ENCODE data around the gene CENPI. TPM values are rescaled to one million over a fixed set of nuclear protein-coding genes. Genes with fewer than 3 reads are reported as not detected.
"Not testable (repeated sequence)": the region's sequence is repeated elsewhere in the genome, so short reads cannot be mapped to it uniquely, and the experiment has no call there.

CENPI gene, protein sequence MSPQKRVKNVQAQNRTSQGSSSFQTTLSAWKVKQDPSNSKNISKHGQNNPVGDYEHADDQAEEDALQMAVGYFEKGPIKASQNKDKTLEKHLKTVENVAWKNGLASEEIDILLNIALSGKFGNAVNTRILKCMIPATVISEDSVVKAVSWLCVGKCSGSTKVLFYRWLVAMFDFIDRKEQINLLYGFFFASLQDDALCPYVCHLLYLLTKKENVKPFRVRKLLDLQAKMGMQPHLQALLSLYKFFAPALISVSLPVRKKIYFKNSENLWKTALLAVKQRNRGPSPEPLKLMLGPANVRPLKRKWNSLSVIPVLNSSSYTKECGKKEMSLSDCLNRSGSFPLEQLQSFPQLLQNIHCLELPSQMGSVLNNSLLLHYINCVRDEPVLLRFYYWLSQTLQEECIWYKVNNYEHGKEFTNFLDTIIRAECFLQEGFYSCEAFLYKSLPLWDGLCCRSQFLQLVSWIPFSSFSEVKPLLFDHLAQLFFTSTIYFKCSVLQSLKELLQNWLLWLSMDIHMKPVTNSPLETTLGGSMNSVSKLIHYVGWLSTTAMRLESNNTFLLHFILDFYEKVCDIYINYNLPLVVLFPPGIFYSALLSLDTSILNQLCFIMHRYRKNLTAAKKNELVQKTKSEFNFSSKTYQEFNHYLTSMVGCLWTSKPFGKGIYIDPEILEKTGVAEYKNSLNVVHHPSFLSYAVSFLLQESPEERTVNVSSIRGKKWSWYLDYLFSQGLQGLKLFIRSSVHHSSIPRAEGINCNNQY
- total RNA-seq, result 1.9 TPM

DNA sequence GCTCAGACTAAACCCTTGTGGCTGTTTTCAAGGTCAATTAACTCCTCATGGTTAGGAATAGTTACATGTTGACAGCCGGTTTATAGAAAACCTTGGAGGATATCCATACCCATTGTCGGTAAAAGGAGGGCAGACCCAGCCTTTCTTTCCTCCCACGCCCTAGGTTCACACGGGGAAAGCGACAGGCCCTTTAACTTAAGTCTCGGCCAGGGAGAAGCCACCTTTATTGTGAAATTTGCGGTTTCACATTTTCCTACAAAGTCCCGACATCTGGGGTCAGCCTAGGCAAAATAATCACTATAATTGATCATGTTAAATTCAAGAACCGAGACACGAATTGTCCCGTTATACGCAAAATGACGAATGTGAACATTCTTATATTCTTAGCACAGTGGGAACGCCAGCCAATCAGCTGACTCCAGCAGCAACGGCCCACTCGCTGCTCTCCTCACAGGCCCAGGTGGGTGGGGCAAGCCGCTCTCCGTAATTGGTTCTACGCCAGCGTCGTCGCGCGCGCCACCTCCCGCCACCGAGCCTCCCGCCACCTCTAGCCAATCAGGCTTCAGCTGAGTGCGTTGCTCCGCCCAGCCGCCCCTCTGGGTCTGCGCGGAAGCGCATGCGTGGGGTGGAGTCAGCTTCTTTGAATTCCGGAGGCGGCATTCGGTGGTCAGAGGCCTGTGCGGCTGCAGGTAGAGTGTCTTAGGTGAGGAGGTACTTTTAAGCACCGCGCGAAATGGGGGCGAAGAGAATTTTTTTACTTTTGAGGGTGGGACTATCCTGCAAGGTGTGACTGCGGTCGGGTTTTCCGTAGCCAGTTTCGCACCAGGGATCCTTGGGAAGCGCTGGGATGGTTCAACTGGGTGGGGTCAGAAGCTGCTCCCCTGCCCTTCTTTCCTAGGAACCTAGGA is at the start of gene CENPI:
Gene CENPI, plus strand, starts transcription at position 659 of the 908 bp plus-strand sequence. CDS start 2,867 bp downstream, outside the sequence.
- peak; percentile 74 to 94 (median 91) for DNase-seq (ENCODE audit: low read depth in 2 of 3, low spot score in 2 of 3)

DNA sequence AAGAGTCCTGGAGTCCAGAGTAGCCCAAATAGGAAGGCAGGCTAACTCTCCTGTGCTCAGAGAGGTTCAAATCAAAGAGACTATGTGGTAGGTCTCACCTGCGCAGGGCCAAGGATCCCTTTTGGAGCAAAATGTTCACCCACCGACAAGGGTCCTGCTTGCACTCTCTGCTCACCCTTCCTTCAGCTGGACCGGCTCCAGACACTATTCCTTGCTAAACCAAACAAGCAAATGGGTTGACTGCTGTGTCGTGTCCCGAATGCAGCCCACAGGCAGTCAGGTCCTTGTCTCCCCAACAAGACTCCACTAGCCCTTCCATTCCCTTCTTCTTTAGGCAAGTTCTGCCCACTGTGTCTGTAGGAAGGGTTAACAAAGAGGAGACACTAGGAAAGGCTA is 46.9 kb upstream of the CENPI start:
- peak in 1 of 3 donors; percentile 9 for DNase-seq (ENCODE audit: low read depth in 2 of 3, low spot score in 2 of 3)

- peak; percentile 48 to 92 (median 85) for DNase-seq (ENCODE audit: low read depth in 2 of 3, low spot score in 2 of 3)
Observed at GRCh38 chrX:101051549-101052302, 46.3 kb upstream of the CENPI start, which contains the start of gene TRMT2B. Gene TRMT2B, minus strand, starts transcription at chrX:101052111. Its CDS starts 9,822 bp downstream, at chrX:101042289.

- not testable (repeated sequence) for DNase-seq (ENCODE audit: low read depth in 2 of 3, low spot score in 2 of 3)
Observed at GRCh38 chrX:101056551-101056950, 41.5 kb upstream of the CENPI start.

GRCh38 chrX:101057093-101057714 is 40.8 kb upstream of the CENPI start:
- DNase-seq (ENCODE audit: low read depth in 2 of 3, low spot score in 2 of 3), result peak in 2 of 3 donors; percentile 11 to 12

- no peak for DNase-seq (ENCODE audit: low read depth in 2 of 3, low spot score in 2 of 3)
Observed at GRCh38 chrX:101062176-101062575, 35.8 kb upstream of the CENPI start.

DNA sequence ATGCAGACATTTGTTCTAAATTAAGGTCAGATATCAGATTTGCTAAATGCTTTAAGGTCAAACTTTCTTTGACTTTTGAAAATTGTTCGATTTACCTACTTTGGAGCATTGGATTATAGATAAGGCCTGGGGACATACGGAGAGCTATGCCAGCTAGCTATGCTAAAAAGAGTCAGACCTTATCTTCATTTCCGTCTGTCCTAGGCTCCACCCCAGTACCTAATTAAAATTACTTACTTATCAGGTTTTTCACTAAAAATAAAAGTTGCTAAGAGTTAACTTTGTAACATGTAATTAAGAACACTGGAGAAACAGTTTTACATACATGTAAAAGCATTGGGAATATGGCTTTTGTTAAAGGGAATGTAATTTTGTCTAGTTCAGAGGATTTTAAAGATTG is 26.4 kb upstream of the CENPI start:
- DNase-seq (ENCODE audit: low read depth in 2 of 3, low spot score in 2 of 3), result no peak

DNA sequence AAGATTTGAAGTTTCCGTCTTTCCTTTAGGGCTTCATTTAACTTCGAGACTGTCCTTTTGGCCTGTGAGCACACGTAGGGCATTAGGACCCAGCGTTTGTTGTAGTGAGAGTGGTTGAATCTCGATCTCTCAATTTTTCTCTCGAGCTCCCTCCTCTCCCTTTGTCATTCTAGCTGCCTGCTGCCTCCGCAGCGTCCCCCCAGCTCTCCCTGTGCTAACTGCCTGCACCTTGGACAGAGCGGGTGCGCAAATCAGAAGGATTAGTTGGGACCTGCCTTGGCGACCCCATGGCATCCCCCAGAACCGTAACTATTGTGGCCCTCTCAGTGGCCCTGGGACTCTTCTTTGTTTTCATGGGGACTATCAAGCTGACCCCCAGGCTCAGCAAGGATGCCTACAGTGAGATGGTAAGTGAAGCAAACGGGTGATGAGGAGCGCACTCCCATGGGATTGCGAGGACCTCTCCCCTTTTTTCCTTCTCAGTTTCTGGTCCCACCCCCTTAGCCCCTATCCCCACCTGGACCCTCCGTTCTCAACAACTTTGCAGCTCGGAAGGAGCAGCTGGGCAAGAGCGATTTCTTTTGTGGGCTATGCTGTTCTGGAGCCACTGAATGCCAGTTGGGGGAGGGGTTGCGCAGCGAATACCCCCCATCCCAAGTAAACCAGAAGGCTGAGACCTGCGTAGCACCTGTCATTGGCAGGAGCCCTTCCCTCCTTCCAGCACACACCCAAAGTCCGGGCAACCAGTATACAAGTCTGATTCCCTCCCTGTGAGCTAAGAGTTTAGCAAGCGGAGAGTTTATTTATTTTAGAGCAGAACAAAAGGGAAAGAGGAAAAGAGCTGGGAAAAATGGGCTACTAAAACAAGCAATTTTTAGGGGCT is 19.0 kb upstream of the CENPI start, which contains the start of gene TMEM35A:
Gene TMEM35A, plus strand, starts transcription at position 164 of the 883 bp plus-strand sequence. Its CDS starts 124 bp downstream, at position 288.
- DNase-seq (ENCODE audit: low read depth in 2 of 3, low spot score in 2 of 3), result no peak

GRCh38 chrX:101079736-101080270 is 18.2 kb upstream of the CENPI start:
- DNase-seq (ENCODE audit: low read depth in 2 of 3, low spot score in 2 of 3), result no peak

DNA sequence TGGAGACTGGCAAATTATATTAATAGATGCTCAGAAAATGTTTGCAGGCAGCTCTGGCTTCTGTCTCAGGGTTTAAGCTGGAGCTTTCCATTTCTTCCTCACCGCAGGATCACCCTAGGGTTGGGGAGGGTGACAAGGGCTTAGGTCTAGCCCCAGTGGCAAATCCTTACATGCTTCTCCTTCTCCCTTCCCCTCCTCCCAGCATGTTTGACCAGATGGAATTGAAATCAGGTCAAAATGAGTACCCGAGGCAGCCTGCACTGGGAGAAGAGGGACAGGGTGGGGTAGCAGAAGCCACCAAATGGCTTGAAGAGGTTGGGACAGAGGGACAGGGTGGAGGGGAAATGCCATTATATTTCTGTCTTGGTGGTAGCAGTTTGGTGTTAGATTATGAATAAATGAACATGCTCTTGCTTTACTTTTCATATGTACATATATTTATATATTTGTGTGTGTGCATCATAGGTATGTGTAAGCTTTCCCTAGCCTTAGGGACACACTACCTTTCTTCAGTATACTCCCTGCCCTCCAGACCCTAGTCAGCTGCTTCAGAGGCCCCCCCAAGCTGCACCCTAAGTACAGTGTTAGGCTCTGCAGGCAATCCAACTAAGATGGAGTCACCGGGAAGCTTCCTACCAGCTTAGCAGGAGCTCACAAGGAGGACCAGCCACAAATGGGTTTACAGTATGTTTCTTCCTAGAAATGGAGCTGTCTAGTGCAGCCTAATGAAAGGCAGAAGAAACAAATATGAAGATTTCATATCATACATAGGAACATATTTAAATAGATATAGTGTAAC is 17.5 kb upstream of the CENPI start:
- no peak for DNase-seq (ENCODE audit: low read depth in 2 of 3, low spot score in 2 of 3)

DNA sequence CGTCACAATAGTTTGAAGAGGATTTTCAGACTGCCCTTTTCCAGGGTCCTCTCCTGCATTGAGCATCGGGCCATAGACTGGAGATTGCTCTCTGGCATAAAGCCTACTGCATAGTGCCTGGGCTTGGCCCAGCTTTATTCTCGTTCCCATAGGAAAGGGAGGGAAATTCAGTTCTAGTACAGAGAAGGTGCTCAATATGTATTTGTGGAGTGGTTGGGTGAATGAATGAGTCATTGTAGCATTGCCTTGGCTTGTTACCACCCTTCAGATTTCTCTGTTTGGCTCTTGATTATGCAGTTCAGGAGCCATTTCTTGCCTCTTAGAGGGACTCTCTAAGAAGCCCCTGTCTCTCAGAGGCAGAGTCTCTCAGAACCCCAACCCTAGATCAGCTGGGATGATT is 16.8 kb upstream of the CENPI start:
- DNase-seq (ENCODE audit: low read depth in 2 of 3, low spot score in 2 of 3), result no peak

DNA sequence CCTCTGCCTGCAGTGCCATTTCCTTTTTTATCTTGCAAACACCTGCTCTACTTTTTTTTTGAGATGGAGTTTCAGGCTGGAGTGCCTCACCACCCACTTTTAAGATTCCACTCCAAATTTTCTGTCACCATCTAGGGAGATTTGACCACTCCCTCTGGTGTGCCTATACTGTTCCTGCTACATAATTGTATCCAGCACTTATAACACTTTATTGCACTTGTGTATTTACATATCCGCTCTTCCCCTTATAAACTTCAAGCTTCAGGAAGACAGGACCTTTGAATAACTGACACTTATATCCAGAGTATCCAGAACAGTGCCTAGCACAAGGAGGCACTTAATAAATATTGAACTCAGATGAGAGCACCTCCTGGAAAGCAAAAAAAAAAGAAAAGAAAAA is 6.2 kb upstream of the CENPI start:
- no peak for DNase-seq (ENCODE audit: low read depth in 2 of 3, low spot score in 2 of 3)

DNA sequence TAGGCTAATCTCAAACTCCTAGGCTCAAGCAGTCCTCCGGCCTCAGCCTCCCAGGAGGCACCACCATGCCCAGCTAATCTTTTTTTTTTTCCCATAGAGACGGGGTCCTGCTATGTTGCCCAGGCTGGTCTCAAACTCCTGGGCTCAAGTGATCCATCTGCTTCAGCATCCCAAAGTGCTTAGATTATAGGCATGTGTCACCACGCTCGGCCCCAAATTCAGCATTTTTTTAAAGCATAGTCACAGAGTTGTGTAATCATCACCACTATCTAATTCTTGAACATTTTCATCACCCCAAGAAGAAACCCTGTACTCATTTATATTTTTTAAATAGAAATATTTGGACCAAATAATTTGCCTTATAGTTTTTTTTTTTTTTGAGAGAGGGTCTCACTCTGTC is 10.3 kb downstream of the CENPI start:
- no peak for DNase-seq (ENCODE audit: low read depth in 2 of 3, low spot score in 2 of 3)

DNA sequence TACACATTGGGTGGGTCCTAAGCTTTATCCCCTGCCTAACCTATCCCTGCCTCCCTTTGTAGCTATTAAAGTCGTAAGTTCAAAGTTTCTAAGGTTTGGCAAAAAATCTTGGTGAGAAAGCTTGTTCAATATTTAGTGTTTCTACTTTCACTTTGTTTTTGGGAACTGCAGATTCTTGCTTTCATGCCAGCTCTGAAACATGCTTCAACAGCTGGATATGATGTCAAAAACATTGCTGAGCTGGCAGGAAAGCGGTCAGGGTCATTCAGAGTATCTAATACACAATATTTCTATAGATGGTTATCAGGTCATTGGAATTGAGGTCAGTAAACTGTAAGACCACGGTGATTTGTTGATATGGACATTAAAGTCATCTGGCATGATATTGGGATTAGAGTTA is 19.7 kb downstream of the CENPI start:
- DNase-seq (ENCODE audit: low read depth in 2 of 3, low spot score in 2 of 3), result no peak

DNA sequence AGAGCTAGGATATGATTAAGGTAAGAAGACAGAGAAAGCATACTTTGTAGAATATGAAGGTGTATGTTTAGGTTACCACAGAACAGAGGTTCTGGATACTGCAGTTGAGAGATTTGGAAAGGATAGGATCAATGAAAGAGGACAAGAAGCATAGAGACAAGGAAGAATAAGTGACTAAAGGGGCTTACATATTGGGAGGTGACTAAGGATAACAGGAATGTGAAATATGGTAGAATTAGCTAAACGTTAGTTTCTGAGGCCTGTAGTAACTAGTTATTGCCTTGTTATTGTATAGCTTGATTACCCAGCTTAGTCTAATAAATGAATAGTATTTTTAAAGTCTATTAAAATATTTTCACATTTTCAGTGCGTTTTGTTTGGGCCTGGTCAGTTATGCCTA is 38.2 kb downstream of the CENPI start:
- no peak for DNase-seq (ENCODE audit: low read depth in 2 of 3, low spot score in 2 of 3)

All from hematopoietic multipotent progenitor cell (in vitro differentiated cells).